ENCODE results near the gene BRIX1.

GRCh38 chr5:34918025-34918424 lies 2.5 kb downstream of the BRIX1 start:
- TF ChIP-seq CTCF (conservative IDR thresholded peaks at IDR 0.05; ENCODE audit: low read length) (no peak), EZH2phosphoT487 (IDR thresholded peaks at IDR 0.05; ENCODE audit: borderline replicate concordance, low read depth, low read length) (no peak)
